Natural killer cell treated with Interleukin-12 subunit alpha and Interleukin-12 subunit beta and Interleukin-15 and Interleukin-18, amount 100 ng/mL, for 72 hours (primary cell): Measurements from ENCODE around the gene LILRA2. TPM values are rescaled to one million over a fixed set of nuclear protein-coding genes. Genes with fewer than 3 reads are reported as not detected.

Experiments used
- ATAC-seq, 2 donors: fragments of 150-1000 bp; cut with Tn5 transposase in 1 of 2; sonication (Bioruptor Pico), chemical (Tn5 transposase) in 1 of 2; 2 replicates each; pipeline ENCODE4 v1.10.0; 2021
- DNase-seq: peaks from one replicate; pipeline ENCODE4 v3.0.0; 2022; ENCODE audit warnings: low spot score
- H3K27ac Mint-ChIP-seq, 2 donors: 1 replicate in 1 of 2; 2 replicates in 1 of 2; pipeline ENCODE4 v1.8.0; 2022; ENCODE audit warnings: mixed read lengths in 2 of 2, mild to moderate bottlenecking in 1 of 2, moderate library complexity in 1 of 2
- H3K27me3 Mint-ChIP-seq, 2 donors: 1 replicate in 1 of 2; 2 replicates in 1 of 2; pipeline ENCODE4 v1.8.0; 2022; ENCODE audit warnings: mixed read lengths in 2 of 2
- H3K36me3 Mint-ChIP-seq: one replicate; pipeline ENCODE4 v1.8.0; 2022; ENCODE audit warnings: mixed read lengths
- H3K4me1 Mint-ChIP-seq, 2 donors: 1 replicate in 1 of 2; 2 replicates in 1 of 2; pipeline ENCODE4 v1.8.0; 2022; ENCODE audit warnings: low read depth in 2 of 2, mixed read lengths in 2 of 2, mild to moderate bottlenecking in 1 of 2
- H3K4me3 Mint-ChIP-seq: one replicate; pipeline ENCODE4 v1.8.0; 2022; ENCODE audit warnings: mixed read lengths
- H3K9me3 Mint-ChIP-seq: 2 replicates; pipeline ENCODE4 v1.8.0; 2022; ENCODE audit warnings: mixed read lengths
- total RNA-seq, 2 donors: library from RNA; stranded (reverse); gene quantifications; one replicate each; pipeline ENCODE4 v1.2.3, GENCODE V29; 2022

Gene LILRA2
- 1 to 10 TPM in 1 of 2 donors, not detected in 1; 2.5 TPM for total RNA-seq

GRCh38 chr19:54573330-54573872, at the start of gene LILRA2:
LILRA2 (plus strand) TSS chr19:54573790; CDS start chr19:54573879, 89 bp downstream.
- no peaks in the 10 kb centered on the region for H3K36me3 Mint-ChIP-seq
- no peak within 1 kb of the TSS for H3K4me3 Mint-ChIP-seq
- H3K4me1 Mint-ChIP-seq: peaks cover 19% of the 10 kb centered on the region in 2 donors
- peaks cover 0 to 14% of the 10 kb centered on the region in 2 donors for H3K27me3 Mint-ChIP-seq
- DNase-seq: no peak
- peak within 1 kb of the TSS in 1 of 2 donors; percentile 62 for H3K27ac Mint-ChIP-seq
- H3K9me3 Mint-ChIP-seq: no peaks in the 10 kb centered on the region
- ATAC-seq: peak; percentile 67 to 76

GRCh38 chr19:54525636-54526035, 48.0 kb upstream of the LILRA2 start:
- DNase-seq (no peak), ATAC-seq (no peak)
- Mint-ChIP-seq H3K27ac (peak overlapping the region in 1 of 2 donors; percentile 2), H3K9me3 (peaks cover 7% of the 10 kb centered on the region), H3K4me3 (no peak overlapping the region), H3K36me3 (no peaks in the 10 kb centered on the region), H3K4me1 (peaks cover 64 to 72% of the 10 kb centered on the region in 2 donors), H3K27me3 (peaks cover 18 to 30% of the 10 kb centered on the region in 2 donors)

GRCh38 chr19:54526972-54527371, 46.6 kb upstream of the LILRA2 start:
- no peak overlapping the region for H3K4me3 Mint-ChIP-seq
- ATAC-seq: no peak
- no peaks in the 10 kb centered on the region for H3K36me3 Mint-ChIP-seq
- DNase-seq: no peak
- peaks cover 61 to 72% of the 10 kb centered on the region in 2 donors for H3K4me1 Mint-ChIP-seq
- H3K27ac Mint-ChIP-seq: peak overlapping the region; percentile 10 to 32
- peaks cover 7% of the 10 kb centered on the region for H3K9me3 Mint-ChIP-seq
- peaks cover 7 to 19% of the 10 kb centered on the region in 2 donors for H3K27me3 Mint-ChIP-seq

GRCh38 chr19:54530866-54531265, 42.7 kb upstream of the LILRA2 start:
- H3K4me1 Mint-ChIP-seq: peaks cover 70 to 83% of the 10 kb centered on the region in 2 donors

GRCh38 chr19:54532528-54532927, 41.1 kb upstream of the LILRA2 start:
- H3K4me1 Mint-ChIP-seq: peaks cover 66 to 81% of the 10 kb centered on the region in 2 donors
- H3K9me3 Mint-ChIP-seq: peaks cover 4% of the 10 kb centered on the region
- DNase-seq (peak; percentile 88), ATAC-seq (peak; percentile 98)
- peak overlapping the region; percentile 91 to 97 for H3K27ac Mint-ChIP-seq
- peaks cover 0 to 9% of the 10 kb centered on the region in 2 donors for H3K27me3 Mint-ChIP-seq
- peak overlapping the region; percentile 89 for H3K4me3 Mint-ChIP-seq
- H3K36me3 Mint-ChIP-seq: peaks cover 20% of the 10 kb centered on the region

More at GRCh38 chr19:54530866-54531265, 42.7 kb upstream of the LILRA2 start:
- Mint-ChIP-seq H3K9me3 (peaks cover 7% of the 10 kb centered on the region), H3K27me3 (peaks cover 0 to 11% of the 10 kb centered on the region in 2 donors), H3K27ac (no peak overlapping the region), H3K4me3 (peak overlapping the region; percentile 57), H3K36me3 (peaks cover 11% of the 10 kb centered on the region)
- ATAC-seq (no peak), DNase-seq (no peak)

DNA sequence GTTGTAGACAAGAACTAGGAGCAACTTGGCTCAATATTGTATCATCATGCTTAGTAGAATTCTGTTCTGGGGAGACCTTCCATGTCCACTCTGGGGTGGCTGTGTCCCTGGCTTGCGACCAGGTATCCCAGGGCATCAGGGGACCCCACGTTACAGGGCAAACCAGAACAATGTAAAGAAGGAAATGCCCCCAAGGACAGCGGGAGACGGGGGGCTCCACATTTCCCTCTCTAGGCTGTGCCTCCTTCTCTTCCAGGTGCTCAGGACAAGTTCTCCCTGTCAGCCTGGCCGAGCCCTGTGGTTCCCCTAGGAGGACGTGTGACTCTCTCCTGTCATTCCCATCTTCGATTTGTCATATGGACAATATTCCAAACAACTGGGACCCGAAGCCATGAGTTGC, 40.1 kb upstream of the LILRA2 start:
- Mint-ChIP-seq H3K4me3 (peak overlapping the region; percentile 89), H3K4me1 (peaks cover 60 to 73% of the 10 kb centered on the region in 2 donors), H3K27ac (peak overlapping the region; percentile 91 to 97), H3K9me3 (peaks cover 4% of the 10 kb centered on the region), H3K36me3 (peaks cover 22% of the 10 kb centered on the region), H3K27me3 (peaks cover 0 to 9% of the 10 kb centered on the region in 2 donors)
- ATAC-seq: no peak
- no peak for DNase-seq

- Mint-ChIP-seq H3K9me3 (no peaks in the 10 kb centered on the region), H3K27ac (peak overlapping the region; percentile 91 to 97), H3K36me3 (peaks cover 27% of the 10 kb centered on the region), H3K27me3 (peaks cover 0 to 5% of the 10 kb centered on the region in 2 donors), H3K4me3 (peak overlapping the region; percentile 89), H3K4me1 (peaks cover 58 to 71% of the 10 kb centered on the region in 2 donors)
- no peak for ATAC-seq
- DNase-seq: no peak
These were observed 39.4 kb upstream of the LILRA2 start for GRCh38 chr19:54534156-54534555.

- Mint-ChIP-seq H3K27ac (peak overlapping the region; percentile 50 to 97), H3K27me3 (peaks cover 0 to 5% of the 10 kb centered on the region in 2 donors), H3K4me3 (peak overlapping the region; percentile 74), H3K36me3 (peaks cover 27% of the 10 kb centered on the region), H3K4me1 (peaks cover 55 to 65% of the 10 kb centered on the region in 2 donors), H3K9me3 (no peaks in the 10 kb centered on the region)
- ATAC-seq (no peak), DNase-seq (no peak)
These were observed 38.0 kb upstream of the LILRA2 start for GRCh38 chr19:54535601-54536000.

GRCh38 chr19:54536956-54537355, 36.6 kb upstream of the LILRA2 start:
- H3K4me3 Mint-ChIP-seq: no peak overlapping the region
- peaks cover 0 to 5% of the 10 kb centered on the region in 2 donors for H3K27me3 Mint-ChIP-seq
- H3K4me1 Mint-ChIP-seq: peaks cover 54 to 62% of the 10 kb centered on the region in 2 donors
- H3K36me3 Mint-ChIP-seq: peaks cover 27% of the 10 kb centered on the region
- no peak for DNase-seq
- ATAC-seq: no peak
- no peak overlapping the region for H3K27ac Mint-ChIP-seq
- no peaks in the 10 kb centered on the region for H3K9me3 Mint-ChIP-seq

GRCh38 chr19:54541712-54542111, 31.9 kb upstream of the LILRA2 start:
- H3K9me3 Mint-ChIP-seq: no peaks in the 10 kb centered on the region
- H3K27ac Mint-ChIP-seq: peak overlapping the region; percentile 56 to 73
- peak in 1 of 2 donors; percentile 61 for ATAC-seq
- peaks cover 42% of the 10 kb centered on the region for H3K36me3 Mint-ChIP-seq
- no peak for DNase-seq
- H3K4me1 Mint-ChIP-seq: peaks cover 44 to 47% of the 10 kb centered on the region in 2 donors
- H3K27me3 Mint-ChIP-seq: peaks cover 0 to 12% of the 10 kb centered on the region in 2 donors
- no peak overlapping the region for H3K4me3 Mint-ChIP-seq

DNA sequence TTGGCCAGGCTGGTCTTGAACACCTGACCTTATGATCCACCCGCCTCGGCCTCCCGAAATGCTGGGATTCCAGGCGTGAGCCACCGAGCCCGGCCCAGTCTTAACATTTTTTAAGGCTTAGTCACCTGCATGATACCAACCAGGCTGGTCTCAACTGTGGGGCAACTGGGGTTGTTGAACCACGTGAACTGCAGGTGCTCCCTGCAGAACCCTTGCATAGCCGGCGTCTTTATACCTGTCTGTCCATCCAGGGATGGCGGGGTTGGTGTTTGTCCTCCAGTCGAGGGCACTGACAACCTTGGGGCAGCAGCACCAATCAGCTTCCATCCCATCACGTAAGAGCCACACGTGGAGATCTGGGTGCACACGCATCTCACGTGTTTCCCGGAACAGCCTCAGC, 24.8 kb upstream of the LILRA2 start:
- Mint-ChIP-seq H3K4me3 (no peak overlapping the region), H3K27me3 (peaks cover 15 to 17% of the 10 kb centered on the region in 2 donors), H3K36me3 (peaks cover 25% of the 10 kb centered on the region), H3K9me3 (peaks cover 4% of the 10 kb centered on the region), H3K4me1 (peaks cover 25 to 29% of the 10 kb centered on the region in 2 donors), H3K27ac (no peak overlapping the region)
- ATAC-seq (no peak), DNase-seq (no peak)

GRCh38 chr19:54549224-54549623, 24.4 kb upstream of the LILRA2 start:
- Mint-ChIP-seq H3K27me3 (peaks cover 17 to 18% of the 10 kb centered on the region in 2 donors), H3K4me1 (peaks cover 23 to 24% of the 10 kb centered on the region in 2 donors), H3K27ac (no peak overlapping the region), H3K9me3 (peaks cover 4% of the 10 kb centered on the region), H3K4me3 (no peak overlapping the region), H3K36me3 (peaks cover 21% of the 10 kb centered on the region)
- DNase-seq: no peak
- ATAC-seq: no peak

GRCh38 chr19:54551293-54551692, 22.3 kb upstream of the LILRA2 start:
- ATAC-seq (peak; percentile 62 to 81), DNase-seq (no peak)
- Mint-ChIP-seq H3K27ac (peak overlapping the region in 1 of 2 donors; percentile 33), H3K9me3 (peaks cover 4% of the 10 kb centered on the region), H3K4me1 (peaks cover 15 to 19% of the 10 kb centered on the region in 2 donors), H3K36me3 (peaks cover 7% of the 10 kb centered on the region), H3K27me3 (peaks cover 19 to 27% of the 10 kb centered on the region in 2 donors), H3K4me3 (peak overlapping the region; percentile 44)
